Ovary (tissue), 9 donors: ENCODE data around the gene OSR1. TPM values are rescaled to one million over a fixed set of nuclear protein-coding genes. Genes with fewer than 3 reads are reported as not detected.

Experiments used
- DNase-seq, 5 donors: peaks; one replicate each; pipeline ENCODE4 v3.0.0-alpha.2; 2019 to 2020
- H3K27ac ChIP-seq, 2 donors: fragments of 200-600 bp; one replicate each; pipeline versions ENCODE4 v1.5.1 to v1.8.0; 2019 to 2022
- H3K27me3 ChIP-seq: fragments of 200-600 bp; one replicate; pipeline ENCODE4 v1.8.0; 2022
- H3K36me3 ChIP-seq: fragments of 200-600 bp; sonication (generic); one replicate; pipeline ENCODE4 v1.5.1; 2019
- H3K4me1 ChIP-seq: one replicate; pipeline ENCODE4 v1.8.1; 2013; ENCODE audit warnings: mild to moderate bottlenecking, moderate library complexity; ENCODE audit not compliant: insufficient read depth
- H3K4me3 ChIP-seq: fragments of 200-600 bp; sonication (generic); one replicate; pipeline ENCODE4 v1.5.1; 2017
- H3K9me3 ChIP-seq, 2 donors: fragments of 200-600 bp in 1 of 2; sonication (generic) in 1 of 2; one replicate each; pipeline versions ENCODE4 v1.5.1 to v1.8.1; 2013 to 2019; ENCODE audit warnings: mild to moderate bottlenecking in 1 of 2, moderate library complexity in 1 of 2
- CTCF ChIP-seq, 3 donors: fragments of 450-650 bp in 2 of 3; fragments of 200-600 bp in 1 of 3; IDR thresholded peaks; one replicate each; pipeline versions ENCODE4 v1.5.1 to v1.8.0; 2016 to 2022; ENCODE audit warnings: antibody characterized with exemption in 3 of 3, mild to moderate bottlenecking in 1 of 3
- EP300 ChIP-seq: sonication (generic); formaldehyde crosslinking; IDR thresholded peaks from one replicate; pipeline ENCODE4 v1.6.1; 2017; ENCODE audit warnings: antibody characterized with exemption
- POLR2A ChIP-seq: fragments of 450-650 bp; IDR thresholded peaks from one replicate; pipeline ENCODE4 v1.6.1; 2017; ENCODE audit warnings: antibody characterized with exemption, mild to moderate bottlenecking, moderate library complexity
- WGBS, 3 donors: extraction: QIAGEN DNeasy Blood & Tissue Kit in 1 of 3; methylation state at CpG; one replicate each; pipeline versions ENCODE4 v1.1.5 to v1.1.7; 2013 to 2017; 5-methylcytosine and 5-hydroxymethylcytosine counted together
- intact Hi-C, 4 donors: fragments of 100-400 bp; cut with DNase I; formaldehyde crosslinking; loops; one replicate each; pipeline versions ENCODE4 v1.11.0 to v1.15.1; 2022 to 2023
- polyA plus RNA-seq, 2 donors: library from polyadenylated mRNA; stranded (reverse); fragments of 200-250 nt in 1 of 2; fragments of 350-450 nt in 1 of 2; fragmentation: Illumina TruSeq in 1 of 2; extraction: RNeasy Lipid Tissue Mini Kit (QIAGEN cat#74804) in 1 of 2; gene quantifications; one replicate each; pipeline ENCODE4 v1.2.3, GENCODE V29; 2013 to 2014
- total RNA-seq, 7 donors: library from RNA; depleted of rRNA in 2 of 7; stranded (reverse); fragments of >200 nt in 2 of 7; fragmentation: NEBNext Ultra II Directional in 3 of 7; extraction: Animal tissue kit (Norgen Biotek cat#: 25700) in 3 of 7; gene quantifications; one replicate each; pipeline versions ENCODE4 v1.1.0 to v1.2.4, GENCODE V29; 2016 to 2023
- donor health status: DM: no; HTN: no; CAD: no; lungs with moderate emphysema.
- donor health status: DM: no; HTN: no; CAD: no.
- donor health status: Bipolar disorder and iron deficiency.
- donor health status: DM: yes; HTN: yes; CAD: no.
- donor health status: DM: no; HTN: no; CAD: no.
- donor health status: DM: yes; HTN: yes; CAD: no.

Gene OSR1
- total and polyA plus RNA-seq, 9 donors: 2.5 to 11.5 (median 5.5) TPM

- 63 to 73% (median 70%) methylated on average over 2 of the region's 2 CpGs for WGBS, 3 donors
These were observed 20.5 kb upstream of the OSR1 start for GRCh38 chr2:19378939-19379338.

GRCh38 chr2:19377717-19378116, 19.3 kb upstream of the OSR1 start:
- intact Hi-C loops: no loop called here
- DNase-seq: no peak
- H3K27ac ChIP-seq: no peak overlapping the region
- H3K36me3 ChIP-seq: no peaks in the 10 kb centered on the region
- H3K4me1 ChIP-seq: no peaks in the 10 kb centered on the region
- WGBS, 3 donors: 93 to 94% (median 93%) methylated on average over 3 of the region's 3 CpGs
- TF ChIP-seq POLR2A (no peak), EP300 (no peak), CTCF (IDR thresholded peaks at IDR 0.05) (no peak)
- no peaks in the 10 kb centered on the region for H3K9me3 ChIP-seq
- no peak overlapping the region for H3K4me3 ChIP-seq
- no peaks in the 10 kb centered on the region for H3K27me3 ChIP-seq

More at GRCh38 chr2:19378939-19379338, 20.5 kb upstream of the OSR1 start:
- no peak for DNase-seq
- no peaks in the 10 kb centered on the region for H3K27me3 ChIP-seq
- no peak overlapping the region for H3K4me3 ChIP-seq
- no peaks in the 10 kb centered on the region for H3K36me3 ChIP-seq
- intact Hi-C loops: no loop called here
- H3K27ac ChIP-seq: no peak overlapping the region
- H3K9me3 ChIP-seq: no peaks in the 10 kb centered on the region
- TF ChIP-seq CTCF (IDR thresholded peaks at IDR 0.05) (no peak), POLR2A (no peak), EP300 (no peak)
- H3K4me1 ChIP-seq: no peaks in the 10 kb centered on the region

- DNase-seq: no peak
- intact Hi-C loops: no loop called here
These were observed 14.9 kb upstream of the OSR1 start for GRCh38 chr2:19373352-19373751.

GRCh38 chr2:19371996-19372582, 13.7 kb upstream of the OSR1 start:
- no peak overlapping the region for H3K27ac ChIP-seq
- no peaks in the 10 kb centered on the region for H3K36me3 ChIP-seq
- no peak overlapping the region for H3K4me3 ChIP-seq
- no peak for TF ChIP-seq POLR2A
- no peak for TF ChIP-seq CTCF (IDR thresholded peaks at IDR 0.05)
- no peak for TF ChIP-seq EP300
- H3K9me3 ChIP-seq: no peaks in the 10 kb centered on the region
- H3K4me1 ChIP-seq: no peaks in the 10 kb centered on the region
- WGBS, 3 donors: 81 to 85% (median 81%) methylated on average over 4 of the region's 4 CpGs
- intact Hi-C loops: no loop called here
- DNase-seq: no peak
- no peaks in the 10 kb centered on the region for H3K27me3 ChIP-seq

More at GRCh38 chr2:19373352-19373751, 14.9 kb upstream of the OSR1 start:
- TF ChIP-seq CTCF (IDR thresholded peaks at IDR 0.05): no peak
- TF ChIP-seq EP300: no peak
- no peak for TF ChIP-seq POLR2A
- H3K9me3 ChIP-seq: no peaks in the 10 kb centered on the region
- H3K27me3 ChIP-seq: no peaks in the 10 kb centered on the region
- 93 to 98% (median 93%) methylated on average over 2 of the region's 2 CpGs for WGBS, 3 donors
- no peaks in the 10 kb centered on the region for H3K4me1 ChIP-seq
- no peak overlapping the region for H3K27ac ChIP-seq
- H3K36me3 ChIP-seq: no peaks in the 10 kb centered on the region
- H3K4me3 ChIP-seq: no peak overlapping the region
